ENCODE measurements around the gene YWHAG. TPM values are rescaled to one million over a fixed set of nuclear protein-coding genes. Genes with fewer than 3 reads are reported as not detected.
A peak's percentile ranks its signal among the peaks of the same experiment; 100 is the strongest.

The YWHAG gene
- total RNA-seq, 4 donors from 2014 or later: 49.8 to 86.2 (median 70.3) TPM

- TF ChIP-seq POLR2AphosphoS5 (IDR thresholded peaks at IDR 0.05): peak; percentile 40
- TF ChIP-seq CTCF (IDR thresholded peaks at IDR 0.05): no peak
- peak; percentile 55 for ATAC-seq
- Histone ChIP-seq H3K4me1 (peaks cover 3 to 88% (median 16%) of the 10 kb centered on the region in 3 donors), H3K4me3 (no peak overlapping the region), H3K27ac (peak overlapping the region in 3 of 4 donors; percentile 43 to 53 (median 43)), H3K9me3 (no peaks in the 10 kb centered on the region), H3K36me3 (peaks cover 0 to 15% of the 10 kb centered on the region in 2 donors), H3K27me3 (no peaks in the 10 kb centered on the region)
- WGBS, 2 donors (ENCODE audit: low coverage in 1 of 2): 47 to 58% methylated on average over 5 to 11 of the region's 14 CpGs
These were observed 25.2 kb downstream of the YWHAG start for GRCh38 chr7:76333511-76334101.

DNA sequence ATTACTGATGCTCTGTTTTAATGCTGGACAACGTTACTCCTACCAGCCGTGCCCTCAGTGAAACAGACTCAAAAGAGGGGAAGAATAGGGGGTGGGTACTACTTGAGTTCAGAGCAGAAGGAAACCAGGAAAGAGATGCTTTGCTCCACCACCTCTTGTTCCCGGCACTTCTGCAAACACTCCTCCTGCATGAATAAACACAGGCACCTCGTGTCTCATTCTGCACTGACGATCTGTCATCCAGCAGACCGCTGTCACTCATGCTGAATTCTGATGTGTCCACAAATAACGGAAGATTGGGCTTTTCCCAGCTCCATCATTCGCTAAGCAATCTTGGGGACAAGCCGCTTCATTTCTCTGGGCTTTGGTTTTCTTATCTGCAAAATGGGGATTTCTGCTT, 26.7 kb downstream of the YWHAG start:
- no peak for ATAC-seq
- no peak overlapping the region for H3K27ac ChIP-seq
- peaks cover 3 to 87% (median 16%) of the 10 kb centered on the region in 3 donors for H3K4me1 ChIP-seq

GRCh38 chr7:76330673-76331072, 28.1 kb downstream of the YWHAG start:
- H3K27ac ChIP-seq: no peak overlapping the region
- WGBS, 2 donors (ENCODE audit: low coverage in 1 of 2): 74 to 100% methylated on average over 3 to 4 of the region's 5 CpGs
- H3K4me3 ChIP-seq: no peak overlapping the region
- no peaks in the 10 kb centered on the region for H3K9me3 ChIP-seq
- TF ChIP-seq POLR2AphosphoS5 (IDR thresholded peaks at IDR 0.05): no peak
- TF ChIP-seq CTCF (IDR thresholded peaks at IDR 0.05): no peak
- no peak for TF ChIP-seq POLR2A (IDR thresholded peaks at IDR 0.05)
- TF ChIP-seq EP300 (IDR thresholded peaks at IDR 0.05): no peak
- peaks cover 0 to 36% of the 10 kb centered on the region in 2 donors for H3K36me3 ChIP-seq
- ATAC-seq: no peak
- H3K4me1 ChIP-seq: peaks cover 3 to 87% (median 16%) of the 10 kb centered on the region in 3 donors
- H3K27me3 ChIP-seq: no peaks in the 10 kb centered on the region

More for the DNA sequence above, 26.7 kb downstream of the YWHAG start:
- H3K27me3 ChIP-seq: no peaks in the 10 kb centered on the region
- H3K9me3 ChIP-seq: no peaks in the 10 kb centered on the region
- TF ChIP-seq CTCF (IDR thresholded peaks at IDR 0.05) (no peak), POLR2A (IDR thresholded peaks at IDR 0.05) (no peak), POLR2AphosphoS5 (IDR thresholded peaks at IDR 0.05) (no peak), EP300 (IDR thresholded peaks at IDR 0.05) (no peak)
- 40 to 63% methylated on average over 3 to 9 of the region's 9 CpGs for WGBS, 2 donors (ENCODE audit: low coverage in 1 of 2)
- no peak overlapping the region for H3K4me3 ChIP-seq
- peaks cover 0 to 26% of the 10 kb centered on the region in 2 donors for H3K36me3 ChIP-seq

DNA sequence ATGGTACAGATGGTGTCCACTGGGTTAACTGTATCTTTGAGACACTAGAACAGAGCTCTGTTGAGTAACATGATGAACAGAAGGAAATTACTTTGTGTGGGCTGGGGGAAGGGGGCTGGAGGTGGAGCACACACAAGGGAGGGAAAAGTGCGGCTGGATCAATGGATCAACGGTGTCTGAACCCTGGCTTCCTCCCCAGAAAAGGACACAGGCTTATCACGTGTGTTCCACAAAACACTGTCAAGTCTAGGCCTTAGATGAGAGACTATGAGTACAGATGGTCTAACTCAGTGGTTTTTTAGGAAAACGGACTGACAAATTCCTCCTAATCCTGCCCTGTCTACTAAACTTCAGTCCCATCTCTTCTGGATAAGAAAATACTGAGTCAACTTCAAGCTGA, 28.5 kb downstream of the YWHAG start:
- Histone ChIP-seq H3K4me3 (no peak overlapping the region), H3K9me3 (no peaks in the 10 kb centered on the region), H3K27me3 (no peaks in the 10 kb centered on the region), H3K27ac (no peak overlapping the region), H3K36me3 (peaks cover 0 to 36% of the 10 kb centered on the region in 2 donors), H3K4me1 (peaks cover 3 to 83% (median 16%) of the 10 kb centered on the region in 3 donors)
- ATAC-seq: no peak
- no peak for TF ChIP-seq POLR2A (IDR thresholded peaks at IDR 0.05)
- no peak for TF ChIP-seq EP300 (IDR thresholded peaks at IDR 0.05)
- TF ChIP-seq POLR2AphosphoS5 (IDR thresholded peaks at IDR 0.05): no peak
- TF ChIP-seq CTCF (IDR thresholded peaks at IDR 0.05): no peak
- 27 to 56% methylated on average over 4 of the region's 4 CpGs for WGBS, 2 donors (ENCODE audit: low coverage in 1 of 2)

- no peak overlapping the region for H3K4me3 ChIP-seq
- no peak for TF ChIP-seq POLR2AphosphoS5 (IDR thresholded peaks at IDR 0.05)
- no peak for TF ChIP-seq CTCF (IDR thresholded peaks at IDR 0.05)
- TF ChIP-seq EP300 (IDR thresholded peaks at IDR 0.05): no peak
- peaks cover 0 to 39% of the 10 kb centered on the region in 2 donors for H3K36me3 ChIP-seq
- ATAC-seq: no peak
- H3K9me3 ChIP-seq: no peaks in the 10 kb centered on the region
- H3K27ac ChIP-seq: no peak overlapping the region
- peaks cover 3 to 81% (median 16%) of the 10 kb centered on the region in 3 donors for H3K4me1 ChIP-seq
- H3K27me3 ChIP-seq: no peaks in the 10 kb centered on the region
- 90% methylated on average over 12 of the region's 29 CpGs; no CpG with 5 or more reads in 1 of the 2 donors for WGBS, 2 donors (ENCODE audit: low coverage in 1 of 2)
These were observed 29.3 kb downstream of the YWHAG start for GRCh38 chr7:76329479-76329878.
